Prostate gland (tissue), 2 donors: ENCODE measurements around the gene CEP97. TPM values are rescaled to one million over a fixed set of nuclear protein-coding genes. Genes with fewer than 3 reads are reported as not detected.
"Not testable (repeated sequence)": the region's sequence is repeated elsewhere in the genome, so short reads cannot be mapped to it uniquely, and the experiment has no call there.

ENCODE experiments used
- DNase-seq: peaks from one replicate; pipeline ENCODE4 v3.0.0-alpha.2; 2019; ENCODE audit warnings: low spot score
- H3K27ac ChIP-seq, 2 donors: fragments of 200-600 bp; sonication (generic); 2 replicates each; pipeline ENCODE4 v1.5.1; 2017 to 2019
- H3K27me3 ChIP-seq: fragments of 200-600 bp; sonication (generic); replicated peaks from 2 replicates; pipeline ENCODE4 v1.5.1; 2019; ENCODE audit not compliant: insufficient read depth
- H3K36me3 ChIP-seq, 2 donors: fragments of 200-600 bp; sonication (generic); 1 replicate in 1 of 2; 2 replicates in 1 of 2; pipeline versions ENCODE4 v1.5.1 to v1.8.1; 2017 to 2019
- H3K4me1 ChIP-seq: fragments of 200-600 bp; sonication (generic); replicated peaks from 2 replicates; pipeline ENCODE4 v1.5.1; 2019
- H3K4me3 ChIP-seq, 2 donors: fragments of 200-600 bp; sonication (generic); 2 replicates each; pipeline ENCODE4 v1.5.1; 2017 to 2019
- H3K9me3 ChIP-seq: fragments of 200-600 bp; sonication (generic); 2 replicates; pipeline ENCODE4 v1.5.1; 2017
- CTCF ChIP-seq, 4 experiments: fragments of 200-600 bp in 2 of 4; fragments of 450-650 bp in 2 of 4; sonication (generic) in 2 of 4; IDR thresholded peaks; 1 replicate in 3 of 4; 2 replicates in 1 of 4; pipeline ENCODE4 v1.5.1; 2016 to 2019; ENCODE audit warnings: antibody characterized with exemption in 4 of 4, mild to moderate bottlenecking in 2 of 4, moderate library complexity in 2 of 4
- POLR2A ChIP-seq: fragments of 450-650 bp; IDR thresholded peaks from one replicate; pipeline ENCODE4 v1.6.1; 2016; ENCODE audit warnings: antibody characterized with exemption, mild to moderate bottlenecking
- POLR2AphosphoS5 ChIP-seq: sonication (generic); formaldehyde crosslinking; IDR thresholded peaks from one replicate; pipeline ENCODE4 v1.6.1; 2017; ENCODE audit warnings: antibody characterized with exemption
- WGBS: methylation state at CpG from one replicate; pipeline ENCODE4 v1.1.5; 2018; 5-methylcytosine and 5-hydroxymethylcytosine counted together
- intact Hi-C: fragments of 100-400 bp; cut with DNase I; formaldehyde crosslinking; loops from one replicate; pipeline ENCODE4 v1.14.2; 2022
- total RNA-seq, 2 donors: library from RNA; depleted of rRNA; stranded (reverse); fragments of >200 nt; gene quantifications; one replicate each; pipeline ENCODE4 v1.1.0, GENCODE V29; 2016

Gene CEP97
- total RNA-seq, 2 donors from 2014 or later = 5.5 to 14.7 TPM

DNA sequence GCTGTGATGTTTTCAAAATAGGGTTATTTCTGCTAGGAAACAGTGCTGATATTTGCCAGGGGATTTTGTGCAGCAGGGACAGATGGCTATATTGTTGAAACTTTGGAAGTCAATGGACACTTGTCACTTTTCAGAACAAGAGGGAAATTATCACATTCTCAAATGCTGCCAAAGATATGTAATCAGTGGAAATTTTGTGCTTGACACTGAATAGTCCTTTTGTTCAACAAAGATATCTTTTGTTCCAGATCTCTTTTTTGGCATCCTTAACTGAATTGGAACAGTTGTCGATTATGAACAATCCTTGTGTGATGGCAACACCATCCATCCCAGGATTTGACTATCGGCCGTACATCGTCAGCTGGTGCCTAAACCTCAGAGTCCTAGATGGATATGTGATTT, 7.8 kb downstream of the CEP97 start:
- TF ChIP-seq POLR2A = no peak
- no peak for TF ChIP-seq CTCF (IDR thresholded peaks at IDR 0.05)
- TF ChIP-seq POLR2AphosphoS5 = no peak
- H3K27ac ChIP-seq = no peak overlapping the region
- no peak overlapping the region for H3K4me3 ChIP-seq
- intact Hi-C loops = no loop called here
- DNase-seq = no peak
- H3K4me1 ChIP-seq = no peaks in the 10 kb centered on the region
- H3K36me3 ChIP-seq = no peaks in the 10 kb centered on the region
- H3K9me3 ChIP-seq = no peaks in the 10 kb centered on the region
- WGBS = 95% methylated on average over 4 of the region's 4 CpGs
- no peaks in the 10 kb centered on the region for H3K27me3 ChIP-seq

GRCh38 chr3:101735833-101736232, 11.4 kb downstream of the CEP97 start:
- DNase-seq = no peak
- 94% methylated on average over 10 of the region's 10 CpGs for WGBS

GRCh38 chr3:101741914-101742313, 17.5 kb downstream of the CEP97 start:
- 94% methylated on average over 3 of the region's 3 CpGs for WGBS
- intact Hi-C loops, H3K4me3 ChIP-seq, H3K9me3 ChIP-seq, H3K4me1 ChIP-seq, H3K27me3 ChIP-seq, DNase-seq, H3K36me3 ChIP-seq, H3K27ac ChIP-seq: not testable (repeated sequence)

More at GRCh38 chr3:101735833-101736232, 11.4 kb downstream of the CEP97 start:
- TF ChIP-seq POLR2A (no peak), POLR2AphosphoS5 (no peak), CTCF (IDR thresholded peaks at IDR 0.05) (no peak)
- Histone ChIP-seq H3K27me3 (no peaks in the 10 kb centered on the region), H3K27ac (no peak overlapping the region), H3K4me3 (no peak overlapping the region), H3K9me3 (no peaks in the 10 kb centered on the region), H3K36me3 (no peaks in the 10 kb centered on the region), H3K4me1 (no peaks in the 10 kb centered on the region)
- intact Hi-C loops = no loop called here

GRCh38 chr3:101744811-101745210, 20.4 kb downstream of the CEP97 start:
- no peaks in the 10 kb centered on the region for H3K9me3 ChIP-seq
- H3K36me3 ChIP-seq = no peaks in the 10 kb centered on the region
- H3K27me3 ChIP-seq = no peaks in the 10 kb centered on the region
- intact Hi-C loops = no loop called here
- no peak overlapping the region for H3K27ac ChIP-seq
- H3K4me1 ChIP-seq = no peaks in the 10 kb centered on the region
- DNase-seq = no peak
- TF ChIP-seq POLR2AphosphoS5 (no peak), POLR2A (no peak), CTCF (IDR thresholded peaks at IDR 0.05) (no peak)
- WGBS = 28% methylated on average over 1 of the region's 1 CpG
- H3K4me3 ChIP-seq = no peak overlapping the region

DNA sequence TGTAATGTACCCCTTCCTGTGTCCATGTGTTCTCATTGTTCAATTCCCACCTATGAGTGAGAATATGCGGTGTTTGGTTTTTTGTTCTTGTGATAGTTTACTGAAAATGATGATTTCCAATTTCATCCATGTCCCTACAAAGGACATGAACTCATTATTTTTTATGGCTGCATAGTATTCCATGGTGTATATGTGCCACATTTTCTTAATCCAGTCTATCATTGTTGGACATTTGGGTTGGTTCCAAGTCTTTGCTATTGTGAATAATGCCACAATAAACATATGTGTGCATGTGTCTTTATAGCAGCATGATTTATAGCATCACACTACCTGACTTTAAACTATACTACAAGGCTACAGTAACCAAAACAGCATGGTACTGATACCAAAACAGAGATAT, 21.5 kb downstream of the CEP97 start:
- intact Hi-C loops, H3K4me3 ChIP-seq, DNase-seq, H3K4me1 ChIP-seq, H3K9me3 ChIP-seq, H3K36me3 ChIP-seq, H3K27ac ChIP-seq, H3K27me3 ChIP-seq: not testable (repeated sequence)
- 100% methylated on average over 1 of the region's 1 CpG for WGBS

- H3K9me3 ChIP-seq, H3K4me3 ChIP-seq, H3K27me3 ChIP-seq, H3K4me1 ChIP-seq, H3K36me3 ChIP-seq, H3K27ac ChIP-seq, intact Hi-C loops, DNase-seq: not testable (repeated sequence)
- 89% methylated on average over 22 of the region's 23 CpGs for WGBS
Observed at GRCh38 chr3:101753386-101754113, 29.1 kb downstream of the CEP97 start.
